Heart right ventricle (tissue), 16 donors: Measurements from ENCODE around the gene PHACTR2. TPM values are rescaled to one million over a fixed set of nuclear protein-coding genes. Genes with fewer than 3 reads are reported as not detected.

Experiments used
- ATAC-seq, 8 donors: fragments of 200-7000 bp; cut with Tn5 transposase; one replicate each; pipeline ENCODE4 v1.9.1; 2020; ENCODE audit warnings: mild to moderate bottlenecking in 8 of 8, moderate library complexity in 8 of 8, moderate number of reproducible peaks in 1 of 8
- DNase-seq, 2 donors: peaks; one replicate each; pipeline ENCODE4 v3.0.0-alpha.2; 2020
- H3K27ac ChIP-seq, 10 donors: fragments of 200-600 bp; sonication (generic) in 2 of 10; one replicate each; pipeline versions ENCODE4 v1.5.0 to v1.8.0; 2020 to 2022; ENCODE audit warnings: mild to moderate bottlenecking in 3 of 10
- H3K27me3 ChIP-seq, 7 donors: fragments of 200-600 bp; one replicate each; pipeline ENCODE4 v1.8.0; 2021 to 2022; ENCODE audit warnings: mild to moderate bottlenecking in 2 of 7
- H3K36me3 ChIP-seq, 9 donors: fragments of 200-600 bp; sonication (generic) in 1 of 9; one replicate each; pipeline versions ENCODE4 v1.5.0 to v1.8.0; 2020 to 2022; ENCODE audit warnings: mild to moderate bottlenecking in 2 of 9
- H3K4me1 ChIP-seq, 9 donors: fragments of 200-600 bp; sonication (generic) in 1 of 9; one replicate each; pipeline versions ENCODE4 v1.5.0 to v1.8.0; 2020 to 2022; ENCODE audit warnings: mild to moderate bottlenecking in 4 of 9
- H3K4me3 ChIP-seq, 10 donors: fragments of 200-600 bp; sonication (generic) in 2 of 10; one replicate each; pipeline versions ENCODE4 v1.5.0 to v1.8.0; 2020 to 2022; ENCODE audit warnings: mild to moderate bottlenecking in 7 of 10, moderate library complexity in 2 of 10
- H3K9me3 ChIP-seq, 11 donors: fragments of 200-600 bp in 10 of 11; sonication (generic) in 2 of 11; one replicate each; pipeline versions ENCODE4 v1.5.0 to v1.8.0; 2013 to 2022; ENCODE audit warnings: mild to moderate bottlenecking in 2 of 11, control low read depth in 1 of 11, moderate library complexity in 1 of 11
- WGBS, 2 donors: extraction: QIAGEN DNeasy Blood & Tissue Kit; methylation state at CpG; one replicate each; pipeline ENCODE4 v1.1.7; 2013; ENCODE audit warnings: inconsistent platforms in 1 of 2; 5-methylcytosine and 5-hydroxymethylcytosine counted together
- intact Hi-C, 10 donors: fragments of 100-400 bp; cut with DNase I; formaldehyde crosslinking; loops; one replicate each; pipeline versions ENCODE4 v1.11.1 to v1.14.2; 2022
- polyA plus RNA-seq, 2 donors: library from polyadenylated mRNA; stranded (reverse); fragments of 200-250 nt; gene quantifications; one replicate each; pipeline ENCODE4 v1.2.3, GENCODE V29; 2013
- total RNA-seq, 10 donors: library from RNA; stranded (reverse); fragmentation: NEBNext Ultra II Directional in 3 of 10; extraction: Animal tissue kit (Norgen Biotek cat#: 25700) in 3 of 10; gene quantifications; one replicate each; pipeline versions ENCODE4 v1.2.1 to v1.2.4, GENCODE V29; 2021 to 2023
- TF ChIP-seq, protein P1 (sequence below), 9 donors: fragments of 200-600 bp; sonication (generic) in 2 of 9; IDR thresholded peaks; one replicate each; pipeline versions ENCODE4 v1.5.0 to v1.8.0; 2021 to 2022; ENCODE audit warnings: antibody characterized with exemption in 9 of 9, mild to moderate bottlenecking in 5 of 9, moderate library complexity in 1 of 9
- donor health status: Arrhythmogenic right ventricular cardiomyopathy.
- donor health status: ischemic (EF 13 %, LVEDD 7.1; RV severe dilation, severe dysfunction).
- donor health status: healthy with polysubstance abuse.
- donor health status: DM: no; HTN: yes; CAD: no.
- donor health status: DM: no; HTN: no; CAD: no.
- donor health status: ischemic (EF 25% LVEDD 6.9; RV normal size, moderate dysfunction).
- donor health status: ischemic (EF 25% LVEDD 5.7; RV mildly dilated, moderate dysfunction).
- donor health status: healthy.
- donor health status: DM: yes; HTN: yes; CAD: no.
- donor health status: Ischemic cardiomyopathy.
- donor health status: ischemic (EF 35%, LVEDD 5.7; RV mildly dilated, moderate dysfunction).
- donor health status: nonischemic (EF 11% LVEDD 7.7; RV severe dilation, severe dysfunction).
- donor health status: DM: yes; HTN: yes; CAD: no.
- donor health status: PGD.
- donor health status: ischemic (EF 29% LVEDD 5.4; RV normal size, mild dysfunction).
- donor health status: nonischemic (EF 23%, LVEDD 6.1; RV moderate dilation, normal function).

PHACTR2 gene
- total and polyA plus RNA-seq, 12 donors, result 6.5 to 96.3 (median 70.2) TPM

DNA sequence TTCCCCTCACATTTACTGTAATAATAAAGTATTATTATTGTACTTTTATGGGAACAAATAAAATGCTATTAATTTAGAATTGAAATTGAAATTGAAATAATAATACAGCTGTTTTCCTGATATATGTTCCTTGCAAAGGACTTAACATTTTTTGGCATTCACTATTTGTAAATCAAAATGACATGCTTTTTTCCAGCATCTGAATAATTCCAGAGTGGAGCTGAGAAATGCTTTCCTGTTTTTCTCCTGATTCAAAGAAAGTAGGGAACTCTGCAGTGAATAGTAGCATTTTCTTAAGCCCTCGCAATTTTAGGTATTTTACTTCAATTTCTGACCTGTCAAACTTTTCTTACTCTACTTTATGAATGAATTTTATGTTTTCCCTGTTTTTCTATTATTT, 72.1 kb downstream of the PHACTR2 start:
- ATAC-seq (no peak), DNase-seq (no peak)
- Histone ChIP-seq H3K4me1 (peaks cover 21 to 72% (median 45%) of the 10 kb centered on the region in 9 donors), H3K9me3 (no peaks in the 10 kb centered on the region), H3K27ac (peak overlapping the region in 1 of 10 donors; percentile 19), H3K4me3 (no peak overlapping the region), H3K27me3 (no peaks in the 10 kb centered on the region), H3K36me3 (peaks cover 0 to 28% (median 0%) of the 10 kb centered on the region in 9 donors)
- WGBS, 2 donors, result 77 to 87% methylated on average over 1 of the region's 1 CpG
- intact Hi-C loops, result loop anchor here in 4 of 10 donors (5.0 to 10.0 kb wide), 4 partner anchors 48 to 92 kb away; partner anchors contain the start of genes PHACTR2 (in 2 of the 4) and LTV1 (in 1 of the 4)
- TF ChIP-seq, protein P1, sequence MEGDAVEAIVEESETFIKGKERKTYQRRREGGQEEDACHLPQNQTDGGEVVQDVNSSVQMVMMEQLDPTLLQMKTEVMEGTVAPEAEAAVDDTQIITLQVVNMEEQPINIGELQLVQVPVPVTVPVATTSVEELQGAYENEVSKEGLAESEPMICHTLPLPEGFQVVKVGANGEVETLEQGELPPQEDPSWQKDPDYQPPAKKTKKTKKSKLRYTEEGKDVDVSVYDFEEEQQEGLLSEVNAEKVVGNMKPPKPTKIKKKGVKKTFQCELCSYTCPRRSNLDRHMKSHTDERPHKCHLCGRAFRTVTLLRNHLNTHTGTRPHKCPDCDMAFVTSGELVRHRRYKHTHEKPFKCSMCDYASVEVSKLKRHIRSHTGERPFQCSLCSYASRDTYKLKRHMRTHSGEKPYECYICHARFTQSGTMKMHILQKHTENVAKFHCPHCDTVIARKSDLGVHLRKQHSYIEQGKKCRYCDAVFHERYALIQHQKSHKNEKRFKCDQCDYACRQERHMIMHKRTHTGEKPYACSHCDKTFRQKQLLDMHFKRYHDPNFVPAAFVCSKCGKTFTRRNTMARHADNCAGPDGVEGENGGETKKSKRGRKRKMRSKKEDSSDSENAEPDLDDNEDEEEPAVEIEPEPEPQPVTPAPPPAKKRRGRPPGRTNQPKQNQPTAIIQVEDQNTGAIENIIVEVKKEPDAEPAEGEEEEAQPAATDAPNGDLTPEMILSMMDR (IDR thresholded peaks at IDR 0.05), result no peak

DNA sequence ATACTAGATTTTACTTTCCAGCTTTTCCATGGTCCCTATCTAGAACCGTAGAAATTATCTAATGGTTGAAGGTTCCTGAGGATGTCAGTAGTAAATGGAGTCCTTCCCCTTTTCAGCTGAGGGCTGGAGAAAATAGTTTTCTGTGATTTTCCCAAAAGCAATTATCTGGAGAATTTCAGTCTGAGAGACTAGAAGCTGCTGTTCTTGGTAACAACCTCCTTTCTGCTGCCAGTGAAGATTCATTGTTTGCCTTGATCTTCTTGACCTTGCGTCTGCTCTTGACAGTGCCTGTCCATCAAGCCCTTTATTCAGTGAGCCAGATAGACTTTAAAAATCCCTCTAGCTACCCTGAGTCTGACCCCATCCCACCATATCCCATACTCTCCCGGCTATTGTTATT, 73.1 kb downstream of the PHACTR2 start:
- H3K4me1 ChIP-seq, result peaks cover 12 to 68% (median 36%) of the 10 kb centered on the region in 9 donors

DNA sequence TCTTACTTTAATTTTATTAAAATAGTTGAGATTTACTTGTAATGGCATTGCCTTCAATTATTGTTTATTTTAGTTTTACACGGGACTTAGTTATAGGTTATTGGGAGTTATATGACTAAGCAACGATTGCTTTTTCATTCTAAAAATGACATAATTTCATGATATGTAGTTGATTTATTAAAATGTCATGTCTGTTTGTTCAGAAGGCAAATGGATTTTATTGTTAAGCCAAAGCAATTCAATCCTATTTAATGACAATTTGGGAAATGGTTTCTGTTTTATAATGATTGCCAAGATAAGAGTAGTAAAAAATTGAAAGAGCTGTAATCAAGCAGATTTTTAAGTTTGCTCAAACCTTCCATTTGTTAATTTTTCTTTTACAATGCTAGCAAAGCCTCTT, 74.7 kb downstream of the PHACTR2 start:
- H3K4me3 ChIP-seq, result no peak overlapping the region
- 82 to 92% methylated on average over 2 of the region's 2 CpGs for WGBS, 2 donors
- peaks cover 0 to 50% (median 0%) of the 10 kb centered on the region in 9 donors for H3K36me3 ChIP-seq
- H3K4me1 ChIP-seq, result peaks cover 2 to 52% (median 20%) of the 10 kb centered on the region in 9 donors
- DNase-seq (no peak), ATAC-seq (no peak)
- no peak overlapping the region for H3K27ac ChIP-seq
- TF ChIP-seq, protein P1 (IDR thresholded peaks at IDR 0.05), result no peak
- no peaks in the 10 kb centered on the region for H3K9me3 ChIP-seq
- intact Hi-C loops, result no loop called here
- no peaks in the 10 kb centered on the region for H3K27me3 ChIP-seq

More for the DNA sequence above, 73.1 kb downstream of the PHACTR2 start:
- Histone ChIP-seq H3K27ac (peak overlapping the region in 1 of 10 donors; percentile 36), H3K9me3 (no peaks in the 10 kb centered on the region), H3K4me3 (no peak overlapping the region), H3K27me3 (no peaks in the 10 kb centered on the region), H3K36me3 (peaks cover 0 to 38% (median 0%) of the 10 kb centered on the region in 9 donors)
- intact Hi-C loops, result no loop called here
- WGBS, 2 donors, result 48 to 65% methylated on average over 3 of the region's 3 CpGs
- TF ChIP-seq, protein P1 (IDR thresholded peaks at IDR 0.05), result no peak
- ATAC-seq (no peak), DNase-seq (no peak)

DNA sequence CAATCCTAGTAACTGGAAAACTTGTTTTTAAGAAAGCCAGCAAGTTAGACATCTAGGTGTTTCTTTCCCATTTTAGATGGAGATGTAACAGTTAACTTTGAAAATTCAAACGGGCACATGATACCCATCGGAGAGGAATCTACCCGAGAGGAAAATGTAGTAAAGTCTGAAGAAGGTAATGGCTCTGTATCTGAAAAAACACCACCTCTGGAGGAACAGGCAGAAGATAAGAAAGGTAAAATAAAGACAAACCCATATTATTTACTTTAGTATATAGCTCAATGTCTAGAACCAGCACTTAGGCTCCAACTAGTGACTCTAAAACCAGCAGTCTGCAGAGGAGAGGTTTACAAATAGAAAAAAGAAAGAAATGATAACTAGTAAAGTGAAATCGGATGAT, 75.9 kb downstream of the PHACTR2 start:
- TF ChIP-seq, protein P1 (IDR thresholded peaks at IDR 0.05), result no peak
- no peaks in the 10 kb centered on the region for H3K27me3 ChIP-seq
- no peaks in the 10 kb centered on the region for H3K9me3 ChIP-seq
- WGBS, 2 donors, result 87 to 89% methylated on average over 4 of the region's 4 CpGs
- no peak overlapping the region for H3K4me3 ChIP-seq
- H3K4me1 ChIP-seq, result peaks cover 0 to 40% (median 18%) of the 10 kb centered on the region in 9 donors
- DNase-seq, result no peak
- intact Hi-C loops, result no loop called here
- no peak for ATAC-seq
- H3K36me3 ChIP-seq, result peaks cover 0 to 62% (median 5%) of the 10 kb centered on the region in 9 donors
- H3K27ac ChIP-seq, result no peak overlapping the region
